GM20000 (cell line): ENCODE measurements around the gene PLCB2.

Source experiments
- DNase-seq: peaks from one replicate; pipeline ENCODE4 v3.0.0; 2012; ENCODE audit warnings: low spot score
- TF ChIP-seq, protein P1 (sequence below): IDR thresholded peaks from 2 replicates; pipeline ENCODE4 v1.5.1; 2012; ENCODE audit warnings: mild to moderate bottlenecking, control low read depth; ENCODE audit errors: extremely low read depth, missing control alignments

Gene PLCB2

DNA sequence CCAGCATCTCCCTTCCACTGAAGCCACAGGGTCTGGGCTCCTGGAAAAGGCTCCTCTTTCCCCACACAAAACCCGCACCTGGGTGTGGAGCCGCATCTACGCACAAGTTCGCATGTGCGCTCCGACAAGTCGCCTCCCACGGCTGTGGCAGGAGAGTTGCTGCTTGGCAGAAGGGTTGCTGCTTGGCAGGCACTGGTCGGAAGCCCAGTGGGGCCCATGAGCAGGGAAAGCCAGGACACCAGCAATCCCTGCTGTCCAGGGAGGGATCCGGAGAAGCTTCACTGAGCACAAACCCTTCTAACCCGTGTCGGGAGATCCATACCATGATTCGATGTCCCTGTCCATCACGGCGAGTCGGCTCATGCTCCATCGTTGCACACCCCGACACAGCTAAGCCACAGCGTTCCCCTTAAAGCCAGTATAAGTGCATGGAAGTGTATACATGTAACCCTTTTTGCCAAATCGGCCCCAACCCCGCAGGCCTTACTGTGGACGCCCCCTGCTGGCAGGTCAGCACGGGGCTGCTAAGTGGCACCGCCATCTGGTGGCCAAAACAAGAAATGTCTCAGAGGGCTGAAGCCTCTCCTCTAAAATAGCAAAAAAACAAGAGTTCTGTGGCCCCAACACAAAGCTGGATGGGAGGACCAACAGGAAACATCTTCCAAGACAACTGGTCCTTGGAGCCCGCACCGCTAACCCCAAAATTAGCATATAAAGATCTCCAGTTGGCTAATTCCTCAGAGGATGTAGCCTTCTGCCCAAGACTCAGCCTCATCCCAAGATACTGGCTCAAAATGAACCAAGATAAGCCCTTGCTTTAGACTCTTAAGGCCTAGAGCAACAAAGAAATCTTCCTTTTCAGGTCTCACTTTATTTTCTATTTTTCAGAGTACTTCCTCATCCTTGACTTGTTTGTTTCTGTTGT, 33.1 kb downstream of the PLCB2 start:
- peak; percentile 89 for DNase-seq

DNA sequence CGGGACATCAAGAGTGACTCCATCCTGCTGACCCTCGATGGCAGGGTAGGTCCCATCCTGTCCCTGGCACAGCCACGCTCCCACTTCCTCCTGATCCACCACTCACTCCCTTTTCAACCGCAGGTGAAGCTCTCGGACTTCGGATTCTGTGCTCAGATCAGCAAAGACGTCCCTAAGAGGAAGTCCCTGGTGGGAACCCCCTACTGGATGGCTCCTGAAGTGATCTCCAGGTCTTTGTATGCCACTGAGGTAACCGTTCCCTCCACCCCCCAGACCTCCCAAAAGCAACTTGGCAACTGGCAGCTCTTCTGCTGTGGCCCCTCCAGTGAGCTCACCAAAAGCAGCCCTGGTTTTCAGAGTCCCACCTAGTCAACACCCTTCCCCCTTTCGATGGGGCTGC, 34.3 kb downstream of the PLCB2 start:
- DNase-seq: no peak
- TF ChIP-seq, protein P1, sequence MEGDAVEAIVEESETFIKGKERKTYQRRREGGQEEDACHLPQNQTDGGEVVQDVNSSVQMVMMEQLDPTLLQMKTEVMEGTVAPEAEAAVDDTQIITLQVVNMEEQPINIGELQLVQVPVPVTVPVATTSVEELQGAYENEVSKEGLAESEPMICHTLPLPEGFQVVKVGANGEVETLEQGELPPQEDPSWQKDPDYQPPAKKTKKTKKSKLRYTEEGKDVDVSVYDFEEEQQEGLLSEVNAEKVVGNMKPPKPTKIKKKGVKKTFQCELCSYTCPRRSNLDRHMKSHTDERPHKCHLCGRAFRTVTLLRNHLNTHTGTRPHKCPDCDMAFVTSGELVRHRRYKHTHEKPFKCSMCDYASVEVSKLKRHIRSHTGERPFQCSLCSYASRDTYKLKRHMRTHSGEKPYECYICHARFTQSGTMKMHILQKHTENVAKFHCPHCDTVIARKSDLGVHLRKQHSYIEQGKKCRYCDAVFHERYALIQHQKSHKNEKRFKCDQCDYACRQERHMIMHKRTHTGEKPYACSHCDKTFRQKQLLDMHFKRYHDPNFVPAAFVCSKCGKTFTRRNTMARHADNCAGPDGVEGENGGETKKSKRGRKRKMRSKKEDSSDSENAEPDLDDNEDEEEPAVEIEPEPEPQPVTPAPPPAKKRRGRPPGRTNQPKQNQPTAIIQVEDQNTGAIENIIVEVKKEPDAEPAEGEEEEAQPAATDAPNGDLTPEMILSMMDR: no peak

More for the DNA sequence above, 33.1 kb downstream of the PLCB2 start:
- TF ChIP-seq, protein P1: peak; percentile 100

DNA sequence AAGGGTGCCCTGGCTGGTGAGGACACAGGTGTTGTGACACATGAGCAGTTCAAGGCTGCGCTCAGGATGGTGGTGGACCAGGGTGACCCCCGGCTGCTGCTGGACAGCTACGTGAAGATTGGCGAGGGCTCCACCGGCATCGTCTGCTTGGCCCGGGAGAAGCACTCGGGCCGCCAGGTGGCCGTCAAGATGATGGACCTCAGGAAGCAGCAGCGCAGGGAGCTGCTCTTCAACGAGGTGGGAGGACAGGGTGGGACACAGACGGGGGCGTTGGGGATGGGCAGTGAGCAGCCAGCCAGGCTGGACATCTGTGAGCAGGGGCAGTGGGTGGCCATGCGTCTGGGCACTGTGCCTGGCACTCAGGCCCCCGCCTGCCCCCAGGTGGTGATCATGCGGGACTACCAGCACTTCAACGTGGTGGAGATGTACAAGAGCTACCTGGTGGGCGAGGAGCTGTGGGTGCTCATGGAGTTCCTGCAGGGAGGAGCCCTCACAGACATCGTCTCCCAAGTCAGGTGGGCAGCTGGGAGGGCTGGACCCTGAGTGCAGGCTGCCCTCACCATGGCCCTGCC, 35.2 kb downstream of the PLCB2 start:
- TF ChIP-seq, protein P1: no peak
- DNase-seq: no peak

DNA sequence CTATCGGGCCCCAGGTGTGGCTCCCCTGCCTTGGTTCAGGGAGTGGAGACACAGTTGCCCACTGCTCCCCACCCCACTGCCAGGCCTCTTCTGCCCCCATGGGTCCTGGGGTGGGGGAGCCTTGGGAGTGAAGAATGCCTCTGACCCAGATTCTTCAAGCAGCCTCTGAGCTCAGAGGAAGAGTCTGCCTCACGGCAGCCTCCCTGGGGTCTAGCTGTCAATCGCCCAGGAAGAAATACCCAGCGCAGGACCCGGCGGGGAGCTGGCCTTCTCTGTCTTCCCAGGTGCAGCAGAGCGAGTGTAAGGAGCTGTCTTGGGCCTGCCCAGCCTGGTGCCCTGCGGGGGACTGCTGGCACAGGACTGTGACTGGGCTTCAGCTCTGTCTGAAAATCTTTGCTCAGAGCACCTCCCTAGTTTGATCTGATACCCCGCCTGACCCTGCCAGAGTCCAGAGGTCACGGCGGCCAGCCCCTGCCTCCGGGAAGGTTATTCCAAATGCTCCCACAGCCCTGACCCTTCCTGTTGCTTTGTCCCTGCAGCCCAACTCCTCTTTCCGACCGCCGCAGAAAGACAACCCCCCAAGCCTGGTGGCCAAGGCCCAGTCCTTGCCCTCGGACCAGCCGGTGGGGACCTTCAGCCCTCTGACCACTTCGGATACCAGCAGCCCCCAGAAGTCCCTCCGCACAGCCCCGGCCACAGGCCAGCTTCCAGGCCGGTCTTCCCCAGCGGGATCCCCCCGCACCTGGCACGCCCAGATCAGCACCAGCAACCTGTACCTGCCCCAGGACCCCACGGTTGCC, 35.9 kb downstream of the PLCB2 start:
- TF ChIP-seq, protein P1: no peak
- no peak for DNase-seq

DNA sequence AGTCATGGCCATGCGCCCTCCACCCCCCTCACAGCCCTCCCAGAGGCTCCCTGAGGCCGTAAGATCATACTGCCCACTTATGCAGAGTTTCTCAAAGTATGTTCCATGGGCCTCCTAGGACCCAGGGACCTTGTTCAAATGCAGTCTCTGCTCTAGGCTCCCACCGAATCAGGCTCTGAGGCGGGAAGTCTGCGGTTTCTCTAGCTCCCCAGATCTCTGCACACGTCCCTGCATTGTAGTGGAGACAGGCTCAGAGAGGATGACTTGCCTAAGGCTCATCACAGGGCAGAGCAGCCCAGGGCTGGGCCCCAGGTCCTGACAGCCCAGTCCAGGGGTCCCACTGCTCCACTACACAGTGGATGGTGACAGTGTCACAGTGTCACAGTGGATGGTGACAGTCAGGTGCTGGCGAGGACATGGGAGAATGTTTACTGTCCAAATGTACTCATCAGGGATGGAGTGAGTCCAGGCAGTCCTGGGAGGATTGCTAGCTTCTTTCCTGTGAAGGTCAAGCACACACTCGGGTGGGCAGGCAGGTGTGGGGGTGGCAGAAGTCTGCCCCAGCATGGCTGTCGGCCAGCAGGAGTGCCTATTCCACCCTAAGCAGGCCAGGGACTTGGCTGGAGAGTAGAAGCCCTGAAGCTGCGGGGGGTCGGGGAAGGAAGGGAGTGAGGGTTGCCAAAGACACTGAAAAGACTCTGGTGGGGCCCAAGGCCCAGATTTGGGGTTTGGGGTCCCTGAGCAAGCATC, 37.3 kb downstream of the PLCB2 start:
- no peak for DNase-seq
- TF ChIP-seq, protein P1: no peak

DNA sequence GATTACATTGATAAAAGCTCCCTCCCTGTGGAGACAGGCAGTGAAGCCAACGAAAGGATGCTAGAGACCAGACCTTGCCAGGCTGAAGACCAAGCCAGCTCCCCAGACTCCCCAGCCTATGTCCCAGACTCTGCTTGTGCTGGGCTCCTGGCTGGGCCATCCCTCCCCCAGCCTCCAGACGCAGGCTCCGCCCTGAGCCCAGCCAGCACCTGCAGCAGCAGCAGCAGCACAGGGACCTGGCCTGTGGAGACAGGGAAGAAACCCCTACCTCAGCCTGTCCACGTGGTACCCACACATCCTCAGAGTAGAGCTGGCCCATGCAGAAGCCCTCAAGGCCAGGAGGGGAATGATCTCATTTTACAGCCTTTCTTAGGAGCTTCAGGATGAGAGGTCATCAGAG, 38.1 kb downstream of the PLCB2 start:
- TF ChIP-seq, protein P1: no peak

More for the DNA sequence above, 38.1 kb downstream of the PLCB2 start:
- no peak for DNase-seq
